NCI-H82 treated with DMSO at 0.1 percent for 48 hours (cell line): ENCODE data around the gene JOSD2.
A peak's percentile ranks its signal among the peaks of the same experiment; 100 is the strongest.

Experiments
- DNase-seq: peaks from one replicate; lab custom pipeline; 2025; ENCODE audit not compliant: unreplicated experiment; lab: John Stamatoyannopoulos, UW

Gene JOSD2

GRCh38 chr19:50511069-50511822, at the start of gene JOSD2:
Gene JOSD2 (minus strand): TSS chr19:50511191. CDS start chr19:50510431, 760 bp downstream.
- peak; percentile 93 for DNase-seq

GRCh38 chr19:50559636-50560035, 48.6 kb upstream of the JOSD2 start:
- no peak for DNase-seq

GRCh38 chr19:50558449-50558848, 47.5 kb upstream of the JOSD2 start:
- DNase-seq = no peak

GRCh38 chr19:50558039-50558438, 47.0 kb upstream of the JOSD2 start:
- DNase-seq = no peak

GRCh38 chr19:50557009-50557613, 46.1 kb upstream of the JOSD2 start:
- DNase-seq = no peak

GRCh38 chr19:50556282-50557008, 45.5 kb upstream of the JOSD2 start:
- peak; percentile 10 for DNase-seq

- no peak for DNase-seq
These were observed 44.7 kb upstream of the JOSD2 start for GRCh38 chr19:50555450-50556281.

GRCh38 chr19:50555033-50555432, 44.0 kb upstream of the JOSD2 start:
- DNase-seq = no peak

- no peak for DNase-seq
These were observed 43.2 kb upstream of the JOSD2 start for GRCh38 chr19:50554212-50554611.

GRCh38 chr19:50553134-50553703, 42.2 kb upstream of the JOSD2 start:
- no peak for DNase-seq

- no peak for DNase-seq
These were observed 41.5 kb upstream of the JOSD2 start for GRCh38 chr19:50552540-50552939.

GRCh38 chr19:50551715-50552187, 40.8 kb upstream of the JOSD2 start:
- DNase-seq = no peak

- no peak for DNase-seq
These were observed 40.2 kb upstream of the JOSD2 start for GRCh38 chr19:50551034-50551714.

GRCh38 chr19:50550594-50550966, 39.6 kb upstream of the JOSD2 start:
- DNase-seq = no peak

- DNase-seq = no peak
These were observed 39.1 kb upstream of the JOSD2 start for GRCh38 chr19:50549927-50550593.

- no peak for DNase-seq
These were observed 38.3 kb upstream of the JOSD2 start for GRCh38 chr19:50549059-50549926.

GRCh38 chr19:50548191-50549058, 37.4 kb upstream of the JOSD2 start:
- no peak for DNase-seq
